ENCODE measurements around the gene NSD2. TPM values are rescaled to one million over a fixed set of nuclear protein-coding genes. Genes with fewer than 3 reads are reported as not detected.

NSD2 gene
- total RNA-seq, 1 donor from 2014 or later: 66.4 TPM

DNA sequence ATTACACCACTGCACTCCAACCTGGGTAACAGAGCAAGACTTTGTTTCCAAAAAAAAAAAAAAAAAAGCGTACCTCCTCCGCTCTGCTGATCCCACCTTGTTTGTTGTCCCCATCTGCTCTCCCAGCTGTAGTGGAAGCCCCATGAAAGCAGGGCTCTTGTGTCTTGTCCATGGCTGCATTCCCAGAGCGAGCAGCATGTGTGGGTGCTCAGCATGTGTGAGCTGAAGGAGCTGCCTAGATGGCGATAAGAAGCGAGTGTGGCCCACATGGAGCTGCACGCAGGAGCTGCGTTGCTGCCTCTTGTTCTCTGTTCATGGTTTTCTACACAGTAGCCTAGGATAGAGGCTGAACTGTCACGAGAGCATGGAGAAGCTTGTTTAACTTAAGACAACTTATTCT lies 12.4 kb downstream of the NSD2 start:
- Mint-ChIP-seq H3K36me3 (ENCODE audit: unreplicated experiment) (peaks cover 2% of the 10 kb centered on the region), H3K4me3 (ENCODE audit: unreplicated experiment) (no peak overlapping the region), H3K9me3 (ENCODE audit: unreplicated experiment) (no peaks in the 10 kb centered on the region), H3K27me3 (ENCODE audit: unreplicated experiment) (no peaks in the 10 kb centered on the region), H3K27ac (ENCODE audit: unreplicated experiment) (peak overlapping the region; percentile 27), H3K4me1 (ENCODE audit: unreplicated experiment) (peaks cover 35% of the 10 kb centered on the region)
- DNase-seq (ENCODE audit: extremely low spot score, unreplicated experiment): no peak
- TF ChIP-seq, protein P1, sequence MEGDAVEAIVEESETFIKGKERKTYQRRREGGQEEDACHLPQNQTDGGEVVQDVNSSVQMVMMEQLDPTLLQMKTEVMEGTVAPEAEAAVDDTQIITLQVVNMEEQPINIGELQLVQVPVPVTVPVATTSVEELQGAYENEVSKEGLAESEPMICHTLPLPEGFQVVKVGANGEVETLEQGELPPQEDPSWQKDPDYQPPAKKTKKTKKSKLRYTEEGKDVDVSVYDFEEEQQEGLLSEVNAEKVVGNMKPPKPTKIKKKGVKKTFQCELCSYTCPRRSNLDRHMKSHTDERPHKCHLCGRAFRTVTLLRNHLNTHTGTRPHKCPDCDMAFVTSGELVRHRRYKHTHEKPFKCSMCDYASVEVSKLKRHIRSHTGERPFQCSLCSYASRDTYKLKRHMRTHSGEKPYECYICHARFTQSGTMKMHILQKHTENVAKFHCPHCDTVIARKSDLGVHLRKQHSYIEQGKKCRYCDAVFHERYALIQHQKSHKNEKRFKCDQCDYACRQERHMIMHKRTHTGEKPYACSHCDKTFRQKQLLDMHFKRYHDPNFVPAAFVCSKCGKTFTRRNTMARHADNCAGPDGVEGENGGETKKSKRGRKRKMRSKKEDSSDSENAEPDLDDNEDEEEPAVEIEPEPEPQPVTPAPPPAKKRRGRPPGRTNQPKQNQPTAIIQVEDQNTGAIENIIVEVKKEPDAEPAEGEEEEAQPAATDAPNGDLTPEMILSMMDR (IDR thresholded peaks at IDR 0.05): no peak

DNA sequence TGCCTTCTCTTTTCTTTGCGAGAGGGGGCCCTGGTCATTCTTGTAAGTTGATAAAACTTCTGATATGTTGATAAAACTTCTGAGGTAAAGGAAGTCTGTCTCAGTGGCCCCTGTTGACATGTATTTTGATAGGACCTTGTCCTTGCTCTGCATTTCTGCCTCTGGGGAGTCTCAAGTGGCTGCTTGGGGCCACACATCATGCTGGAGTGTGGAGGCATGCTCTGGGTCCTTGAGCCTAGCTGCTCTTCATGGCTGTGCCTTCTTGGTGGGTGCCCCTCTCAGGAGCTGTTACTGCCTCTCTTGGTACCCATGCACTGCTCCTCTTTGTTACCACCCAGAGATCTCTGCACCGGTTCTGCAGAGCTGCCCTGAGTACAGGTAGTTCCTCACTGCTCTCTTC lies 14.2 kb downstream of the NSD2 start:
- H3K4me1 Mint-ChIP-seq (ENCODE audit: unreplicated experiment): peaks cover 25% of the 10 kb centered on the region
- no peaks in the 10 kb centered on the region for H3K27me3 Mint-ChIP-seq (ENCODE audit: unreplicated experiment)
- H3K4me3 Mint-ChIP-seq (ENCODE audit: unreplicated experiment): no peak overlapping the region
- no peak overlapping the region for H3K27ac Mint-ChIP-seq (ENCODE audit: unreplicated experiment)
- H3K36me3 Mint-ChIP-seq (ENCODE audit: unreplicated experiment): peaks cover 2% of the 10 kb centered on the region
- TF ChIP-seq, protein P1 (IDR thresholded peaks at IDR 0.05): no peak
- H3K9me3 Mint-ChIP-seq (ENCODE audit: unreplicated experiment): no peaks in the 10 kb centered on the region
- no peak for DNase-seq (ENCODE audit: extremely low spot score, unreplicated experiment)

DNA sequence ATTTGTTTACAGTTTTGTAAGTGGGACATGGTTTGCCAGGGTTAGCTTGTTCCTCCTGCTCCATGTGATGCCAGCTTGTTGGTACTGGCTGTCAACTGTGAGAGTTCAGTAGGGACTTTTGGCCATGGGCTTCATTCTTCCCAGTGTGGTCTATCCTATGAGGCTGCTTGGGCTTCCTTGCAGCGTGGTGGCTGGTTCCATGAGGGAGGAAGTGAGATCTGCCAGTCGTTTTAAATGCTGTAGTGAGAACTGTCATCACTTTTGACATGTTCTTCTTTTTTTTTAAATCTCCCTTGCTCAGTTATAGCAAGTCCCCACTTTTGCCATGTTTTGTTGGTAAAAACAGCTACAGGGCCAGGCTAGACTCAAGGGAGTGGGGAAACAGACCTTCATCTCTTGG lies 15.9 kb downstream of the NSD2 start:
- Mint-ChIP-seq H3K4me3 (ENCODE audit: unreplicated experiment) (no peak overlapping the region), H3K27ac (ENCODE audit: unreplicated experiment) (peak overlapping the region; percentile 52), H3K9me3 (ENCODE audit: unreplicated experiment) (no peaks in the 10 kb centered on the region), H3K4me1 (ENCODE audit: unreplicated experiment) (peaks cover 13% of the 10 kb centered on the region), H3K27me3 (ENCODE audit: unreplicated experiment) (no peaks in the 10 kb centered on the region), H3K36me3 (ENCODE audit: unreplicated experiment) (peaks cover 2% of the 10 kb centered on the region)
- DNase-seq (ENCODE audit: extremely low spot score, unreplicated experiment): no peak
- TF ChIP-seq, protein P1 (IDR thresholded peaks at IDR 0.05): no peak

DNA sequence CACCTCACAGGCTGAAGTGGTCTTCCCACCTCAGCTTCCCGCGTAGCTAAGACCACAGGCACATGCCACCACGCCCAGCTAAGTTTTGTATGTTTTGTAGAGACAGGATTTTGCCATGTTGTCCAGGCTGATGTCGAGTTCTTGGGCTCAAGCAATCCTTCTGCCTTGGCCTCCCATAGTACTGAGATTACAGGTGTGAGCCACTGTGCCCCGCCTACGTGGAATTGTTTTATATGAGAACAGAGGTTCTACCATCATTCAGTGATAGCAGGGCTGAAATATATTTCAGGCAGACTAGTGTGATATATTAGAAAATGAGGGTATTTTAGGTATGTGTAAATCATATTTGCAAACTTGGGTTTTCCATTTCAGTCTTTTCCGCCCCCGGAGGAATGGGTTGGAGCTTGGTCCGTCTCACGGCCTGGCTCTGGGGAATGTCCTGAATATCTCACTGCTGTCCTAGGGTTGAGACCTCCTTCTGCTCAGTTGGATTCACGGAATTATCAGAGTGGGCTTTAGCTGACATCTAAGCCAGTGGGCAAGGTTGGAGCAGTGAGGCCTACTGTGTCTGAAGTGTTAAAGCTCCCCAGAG lies 19.9 kb downstream of the NSD2 start:
- H3K27me3 Mint-ChIP-seq (ENCODE audit: unreplicated experiment): no peaks in the 10 kb centered on the region
- TF ChIP-seq, protein P1 (IDR thresholded peaks at IDR 0.05): no peak
- peaks cover 18% of the 10 kb centered on the region for H3K4me1 Mint-ChIP-seq (ENCODE audit: unreplicated experiment)
- no peak overlapping the region for H3K4me3 Mint-ChIP-seq (ENCODE audit: unreplicated experiment)
- H3K36me3 Mint-ChIP-seq (ENCODE audit: unreplicated experiment): peaks cover 4% of the 10 kb centered on the region
- H3K9me3 Mint-ChIP-seq (ENCODE audit: unreplicated experiment): no peaks in the 10 kb centered on the region
- H3K27ac Mint-ChIP-seq (ENCODE audit: unreplicated experiment): no peak overlapping the region
- DNase-seq (ENCODE audit: extremely low spot score, unreplicated experiment): no peak

DNA sequence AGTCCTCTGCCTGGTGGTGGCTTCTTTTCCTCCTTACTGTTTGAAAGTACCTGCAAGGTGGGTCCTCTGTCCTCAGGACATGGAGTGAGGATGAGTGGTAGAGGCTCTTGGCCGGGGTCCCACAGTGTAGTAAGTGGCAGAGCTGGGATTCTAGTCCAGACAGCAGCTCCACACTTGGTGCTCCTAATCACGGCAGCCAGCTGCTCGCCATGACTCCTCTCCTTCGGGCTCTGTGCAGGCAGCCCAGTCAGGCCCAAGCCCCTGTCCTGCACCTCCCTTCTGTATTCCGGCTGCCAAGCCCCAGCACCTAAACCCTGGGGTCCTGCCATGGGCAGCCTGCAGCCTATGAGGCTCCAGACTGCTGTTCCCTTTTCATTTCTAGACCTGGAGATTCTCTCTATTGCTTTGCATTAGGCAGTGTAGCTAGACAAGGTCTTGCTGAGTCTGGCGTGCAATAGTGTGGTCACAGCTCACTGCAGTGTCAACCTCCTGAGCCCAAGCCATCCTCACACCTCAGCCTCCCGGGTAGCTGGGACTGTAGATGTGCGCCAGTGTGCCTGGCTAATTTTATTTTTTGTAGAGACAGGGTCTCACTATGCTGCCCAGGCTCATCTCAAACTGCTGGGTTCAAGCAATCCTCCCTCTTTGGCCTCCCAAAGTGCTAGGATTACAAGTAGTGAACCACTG lies 24.9 kb downstream of the NSD2 start:
- Mint-ChIP-seq H3K9me3 (ENCODE audit: unreplicated experiment) (no peaks in the 10 kb centered on the region), H3K27ac (ENCODE audit: unreplicated experiment) (peak overlapping the region; percentile 53), H3K27me3 (ENCODE audit: unreplicated experiment) (no peaks in the 10 kb centered on the region), H3K36me3 (ENCODE audit: unreplicated experiment) (peaks cover 6% of the 10 kb centered on the region), H3K4me3 (ENCODE audit: unreplicated experiment) (no peak overlapping the region), H3K4me1 (ENCODE audit: unreplicated experiment) (peaks cover 15% of the 10 kb centered on the region)
- TF ChIP-seq, protein P1 (IDR thresholded peaks at IDR 0.05): no peak
- DNase-seq (ENCODE audit: extremely low spot score, unreplicated experiment): no peak
